H4 (cell line): Measurements from ENCODE around the gene BACE1. TPM values are rescaled to one million over a fixed set of nuclear protein-coding genes. Genes with fewer than 3 reads are reported as not detected.
A peak's percentile ranks its signal among the peaks of the same experiment; 100 is the strongest.
"Not testable (repeated sequence)": the region's sequence is repeated elsewhere in the genome, so short reads cannot be mapped to it uniquely, and the experiment has no call there.

Experiments used
- DNase-seq: peaks from one replicate; pipeline ENCODE4 v3.0.0-alpha.2; 2015; ENCODE audit warnings: low spot score
- total RNA-seq: library from RNA; depleted of rRNA; stranded (reverse); fragments of >200 nt; shearing (Covaris generic); gene quantifications from 2 replicates; pipeline ENCODE4 v1.2.3, GENCODE V29; 2014; rRNA removed

The BACE1 gene
- total RNA-seq: 18.6 and 24.4 TPM in 2 replicates

DNA sequence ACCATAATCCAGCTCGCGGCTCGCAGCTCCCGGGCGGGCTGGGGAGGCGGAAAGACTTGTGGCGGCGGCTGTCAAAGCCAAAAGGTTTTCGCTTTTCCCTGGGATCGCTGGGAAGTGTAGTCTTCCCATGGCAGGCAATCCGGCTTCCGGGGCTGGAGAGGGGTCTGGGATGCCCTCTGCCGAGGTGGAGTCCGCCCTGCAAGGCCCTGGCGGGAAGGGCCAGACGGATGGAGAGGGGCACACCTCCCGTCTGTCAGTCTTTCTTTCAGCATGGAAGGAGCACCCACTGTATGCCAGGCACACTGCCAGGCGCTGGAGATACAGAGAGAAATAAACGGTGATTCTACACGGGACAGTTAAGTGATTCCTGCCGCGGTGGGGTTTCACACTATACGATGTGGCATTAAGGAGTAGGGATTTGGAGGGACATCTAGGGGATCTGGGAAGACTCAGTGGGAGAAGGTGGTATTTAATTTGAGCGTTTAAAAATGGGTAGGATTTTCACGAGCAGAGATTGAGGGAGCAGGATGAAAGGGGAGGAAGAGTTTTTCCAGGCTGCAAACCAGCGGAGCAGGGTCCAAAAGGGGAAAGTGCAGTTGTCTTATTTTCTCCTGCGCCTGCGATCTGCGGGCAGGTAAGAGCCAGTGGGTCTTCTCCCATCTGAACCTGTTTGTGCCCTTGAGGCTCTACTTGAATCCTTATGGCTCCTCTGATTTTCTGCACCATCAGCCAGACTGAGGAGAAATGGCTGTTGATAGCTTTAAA lies at the start of gene BACE1:
Gene BACE1 (minus strand): TSS at position 60 of the 765 bp plus-strand sequence. CDS start 461 bp downstream, outside the sequence.
- peak; percentile 80 for DNase-seq

DNA sequence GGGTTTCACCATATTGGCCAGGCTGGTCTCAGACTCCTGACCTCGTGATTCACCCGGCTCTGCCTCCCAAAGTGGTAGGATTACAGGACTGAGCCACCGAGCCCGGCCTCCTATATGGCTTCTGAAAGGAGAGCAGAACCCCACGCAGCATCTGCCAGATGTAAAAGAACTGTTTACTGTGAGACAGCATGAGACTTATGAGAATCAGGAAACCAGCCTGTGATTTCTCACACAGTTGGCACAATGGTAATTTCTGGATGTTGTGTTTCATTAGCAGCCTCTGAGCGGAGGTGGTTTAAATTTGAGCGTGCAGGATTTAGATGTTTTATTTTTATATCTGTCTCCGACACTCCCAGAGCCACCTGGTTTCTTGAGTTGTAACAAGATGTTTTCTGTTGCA lies 45.4 kb upstream of the BACE1 start:
- no peak for DNase-seq

DNA sequence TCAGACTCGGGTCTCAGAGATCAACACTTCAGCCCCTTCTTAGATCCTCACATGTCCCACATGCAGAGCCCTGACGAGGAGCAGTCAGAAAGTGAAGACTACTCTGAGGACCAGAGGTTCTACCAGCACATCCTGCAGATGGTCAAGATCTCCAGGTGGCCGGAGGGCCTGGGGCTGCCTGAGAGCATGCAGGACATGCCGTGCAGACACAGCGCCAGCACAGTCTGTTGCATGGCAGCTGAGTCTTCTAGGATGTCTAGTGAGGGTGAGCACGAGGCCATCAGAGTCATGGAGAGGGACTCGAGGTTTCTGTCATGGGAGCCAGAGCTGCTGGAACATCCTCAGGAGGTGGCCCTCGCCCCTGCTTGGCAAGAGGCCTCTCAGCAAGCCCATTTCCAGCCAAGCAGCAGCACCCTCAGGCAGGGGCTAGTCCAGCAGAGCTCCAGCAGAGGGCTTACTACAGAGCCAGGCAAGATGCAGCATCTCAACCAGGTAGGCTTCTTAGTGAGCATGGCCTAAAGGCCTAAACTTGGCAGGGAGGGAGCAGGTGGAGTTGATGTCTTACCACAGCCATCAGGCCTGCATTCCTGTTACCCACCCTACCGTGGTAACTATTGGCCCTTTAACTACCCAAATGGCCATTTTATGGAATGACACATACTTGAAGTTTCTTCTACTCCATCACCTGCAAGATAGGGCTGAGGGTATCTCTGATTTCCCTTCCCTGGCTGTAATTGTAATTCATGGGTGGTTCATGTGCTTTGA lies 40.3 kb upstream of the BACE1 start:
- no peak for DNase-seq

DNA sequence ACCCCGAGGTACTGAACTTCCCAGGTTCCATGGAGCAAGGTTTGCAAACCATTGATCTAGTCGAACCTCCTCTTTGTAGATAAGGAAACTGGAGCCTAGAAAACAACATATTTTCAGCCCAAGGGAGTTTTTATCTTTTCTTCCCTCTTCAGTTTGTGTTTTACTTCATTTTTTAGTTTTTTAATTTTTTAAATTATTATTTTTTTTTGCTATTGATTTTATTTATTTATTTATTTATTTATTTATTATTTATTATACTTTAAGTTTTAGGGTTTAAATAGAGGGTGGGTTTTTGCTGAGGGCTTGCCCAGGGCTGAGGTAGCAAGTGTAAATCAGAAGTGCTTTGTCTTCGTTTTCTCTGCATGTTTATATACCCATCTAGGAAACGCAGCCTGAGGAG lies 38.5 kb upstream of the BACE1 start:
- DNase-seq: no peak

DNA sequence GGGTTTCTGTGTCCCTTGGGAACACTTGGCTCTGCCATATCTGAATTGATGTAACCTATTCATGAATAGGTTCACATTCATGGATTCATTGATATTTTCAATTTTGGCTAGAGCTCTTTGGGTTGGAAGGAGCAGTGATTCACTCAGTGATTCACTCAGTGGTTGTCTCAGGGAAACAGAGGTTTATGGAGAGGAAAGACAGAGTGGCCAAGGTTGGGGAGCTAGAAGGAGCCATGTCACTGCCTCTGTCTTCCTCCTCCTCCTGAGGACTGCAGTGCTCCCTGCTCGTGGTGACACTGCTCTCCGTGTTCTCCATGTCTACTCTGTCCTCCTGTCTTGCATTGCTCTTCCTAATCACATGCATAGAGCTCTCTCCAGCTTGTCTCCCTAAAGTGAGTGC lies 29.0 kb upstream of the BACE1 start:
- DNase-seq: no peak

DNA sequence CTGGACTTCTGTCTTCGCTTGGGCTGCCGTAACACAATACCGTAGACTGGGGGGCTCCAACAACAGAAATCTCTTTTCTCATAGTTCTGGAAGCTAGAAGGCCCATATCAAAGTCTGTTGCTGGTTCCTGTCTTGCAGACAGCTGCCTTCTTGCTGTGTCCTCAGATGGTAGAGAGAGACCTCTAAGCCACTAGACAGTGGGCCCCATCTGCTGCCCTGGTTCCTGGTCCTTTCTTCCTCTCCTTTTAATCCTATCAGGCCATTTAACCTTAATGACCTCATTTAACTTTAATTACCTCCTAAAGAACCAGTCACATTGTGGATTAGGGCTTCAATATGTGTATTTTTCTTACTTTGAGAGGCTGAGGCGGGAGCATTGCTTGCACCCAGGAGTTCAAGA lies 21.0 kb upstream of the BACE1 start:
- no peak for DNase-seq

DNA sequence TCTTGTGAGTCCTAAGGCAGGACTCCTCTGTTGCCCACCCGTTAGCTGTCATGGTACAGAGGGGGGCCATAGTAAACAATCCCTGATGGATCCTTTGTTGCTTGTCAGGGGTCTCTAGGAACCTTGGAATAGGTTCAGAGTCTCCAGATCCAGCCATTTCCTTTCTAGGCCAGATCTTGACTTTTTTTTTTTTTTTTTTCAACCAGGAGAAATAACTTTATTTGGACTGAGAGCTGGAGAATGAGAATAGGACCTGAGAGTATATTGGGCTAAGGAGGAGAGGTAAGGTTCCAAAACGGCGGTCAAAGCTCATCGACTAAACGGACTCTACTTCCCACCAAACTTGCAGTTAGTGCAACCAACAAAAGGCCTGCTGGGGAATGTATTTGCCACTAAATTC lies 19.3 kb upstream of the BACE1 start:
- DNase-seq: no peak

DNA sequence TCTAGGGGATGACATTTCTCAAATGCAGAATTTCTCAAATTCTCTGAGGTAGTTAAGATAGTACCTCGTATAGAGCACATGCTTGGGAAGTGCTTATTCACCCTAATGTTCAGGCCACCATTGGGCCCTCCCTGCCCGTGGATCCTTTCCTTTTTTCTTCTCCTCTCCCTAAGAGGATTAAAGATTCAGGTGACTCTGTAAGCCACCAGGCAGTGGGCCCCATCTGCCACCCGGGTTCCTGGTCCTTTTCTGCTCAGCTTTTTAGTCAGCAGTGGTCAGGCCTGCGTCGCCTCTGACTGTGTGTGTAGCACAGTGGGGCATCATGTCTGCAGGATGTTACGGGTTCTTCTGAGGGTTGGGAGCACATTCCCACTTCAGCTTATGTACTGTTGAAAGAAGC lies 18.8 kb upstream of the BACE1 start:
- no peak for DNase-seq

DNA sequence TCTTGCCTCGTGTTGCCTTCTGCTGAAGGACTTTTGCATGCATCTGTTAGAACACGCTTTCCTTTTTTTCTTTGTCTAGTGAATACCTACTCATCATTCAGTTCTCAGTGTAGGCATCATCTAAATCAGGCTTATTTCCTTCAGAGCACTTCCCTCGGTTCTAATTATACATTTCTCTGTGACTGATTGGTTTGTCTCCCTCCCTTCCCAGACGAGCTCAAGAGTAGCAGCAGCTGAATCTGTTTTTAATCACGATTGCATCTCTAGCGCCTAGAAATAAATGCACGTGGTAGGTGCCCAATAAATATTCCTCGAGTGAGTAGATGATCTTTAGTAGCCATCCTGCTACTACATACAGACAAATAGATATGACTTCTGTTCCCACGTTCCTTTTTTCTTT lies 17.9 kb upstream of the BACE1 start:
- DNase-seq: no peak

DNA sequence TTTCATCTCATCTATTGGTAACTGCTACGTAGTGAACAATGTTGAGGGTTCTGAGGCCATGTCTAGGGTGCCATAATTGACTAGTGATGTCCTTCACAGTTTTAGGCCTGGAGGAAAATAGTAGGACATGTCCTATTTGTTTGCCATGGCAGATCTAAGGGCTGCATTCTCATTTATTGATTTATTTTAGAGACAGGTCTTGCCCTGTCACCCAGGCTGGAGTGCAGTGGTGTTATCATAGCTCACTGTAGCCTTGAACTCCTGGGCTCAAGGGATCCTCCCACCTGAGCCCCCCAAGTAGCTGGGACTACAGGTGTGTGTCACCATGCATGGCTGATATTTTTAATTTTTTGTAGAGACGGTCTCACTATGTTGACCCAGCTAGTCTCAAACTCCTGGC lies 16.8 kb upstream of the BACE1 start:
- DNase-seq: no peak

DNA sequence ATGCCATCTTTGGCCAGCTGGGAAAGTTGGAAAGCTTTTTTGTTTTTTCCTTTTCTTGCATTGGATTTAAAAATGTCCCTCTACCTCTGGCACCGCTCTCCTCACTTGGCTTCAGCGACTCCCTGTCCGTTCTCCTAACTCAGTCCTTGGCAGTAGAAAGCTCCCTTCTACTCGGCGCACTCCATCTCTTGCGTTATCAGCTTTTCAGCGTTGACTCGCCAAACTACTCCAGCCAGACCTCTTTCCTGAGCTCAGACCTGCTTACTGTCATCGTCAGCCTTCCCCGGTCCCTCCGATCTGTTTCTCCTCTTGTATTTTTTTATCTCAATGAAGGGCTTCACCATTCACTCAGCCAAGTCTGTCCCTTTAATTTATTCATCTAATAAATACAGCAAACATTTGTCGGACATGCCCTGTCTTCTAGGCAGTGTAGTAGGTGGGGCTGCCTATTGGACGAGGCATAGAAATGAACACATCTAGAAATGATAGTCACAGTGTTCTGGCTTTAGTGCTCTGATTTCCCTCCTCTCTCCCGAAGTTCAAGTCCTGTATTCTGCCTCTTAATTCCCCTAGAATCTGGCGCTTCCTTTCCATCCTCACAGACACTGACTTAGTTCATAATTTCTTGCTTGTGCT lies 12.4 kb upstream of the BACE1 start:
- no peak for DNase-seq

DNA sequence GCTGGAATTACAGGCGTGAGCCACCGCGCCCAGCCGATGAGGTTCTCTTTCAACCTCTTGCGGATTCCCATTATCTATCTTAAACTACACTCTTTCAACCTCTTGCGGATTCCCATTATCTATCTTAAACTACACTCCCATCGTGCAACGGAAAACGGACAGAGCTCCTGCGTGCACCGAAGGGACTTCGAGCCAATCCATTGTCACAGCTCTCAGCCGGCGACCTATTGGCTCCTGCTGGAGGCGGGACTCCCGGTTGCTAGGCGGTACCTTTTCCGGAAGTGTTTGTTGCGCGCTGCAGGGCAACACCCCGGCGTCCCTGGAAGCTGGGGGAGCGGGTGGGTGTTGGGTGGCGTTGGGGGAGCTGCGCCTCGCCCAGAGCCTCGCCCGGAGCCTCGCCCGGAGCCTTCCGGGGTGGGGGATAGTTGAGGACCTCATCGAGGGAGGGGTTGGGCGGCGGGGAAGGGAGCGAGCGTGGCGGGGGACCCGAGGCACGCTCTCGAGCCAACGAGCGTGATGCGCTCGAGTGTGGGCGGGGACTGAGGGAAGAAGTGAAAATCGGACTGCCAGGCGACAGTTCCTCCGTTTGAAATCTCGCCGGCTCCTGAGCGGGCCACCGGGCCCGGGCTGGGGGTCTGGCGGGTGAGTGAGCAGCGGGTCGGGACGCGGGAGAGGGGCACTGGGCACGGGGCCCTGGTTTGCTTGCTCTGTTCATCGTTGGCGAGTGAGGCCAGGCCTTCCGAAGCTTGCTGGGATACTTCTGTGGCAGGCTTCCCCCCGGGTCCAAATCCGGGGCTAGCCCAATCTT lies 11.7 kb upstream of the BACE1 start, which contains the start of gene CEP164:
Gene CEP164 (plus strand): TSS at position 288 of the 808 bp plus-strand sequence. CDS start 10,733 bp downstream, outside the sequence.
- peak; percentile 95 for DNase-seq

DNA sequence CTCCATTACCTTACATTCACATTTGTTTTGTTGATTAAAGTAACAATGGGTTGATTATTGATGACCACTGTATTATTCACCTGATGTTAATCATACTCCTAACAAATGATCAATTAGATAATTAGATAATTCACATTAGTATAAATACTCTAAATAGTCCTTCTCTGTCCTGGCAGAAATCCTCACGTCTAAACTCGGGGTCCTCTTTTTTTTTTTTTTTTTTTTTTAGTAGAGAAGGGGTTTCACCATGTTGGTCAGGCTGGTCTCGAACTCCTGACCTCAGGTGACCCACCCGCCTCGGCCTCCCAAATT lies 11.2 kb upstream of the BACE1 start:
- DNase-seq: not testable (repeated sequence)

DNA sequence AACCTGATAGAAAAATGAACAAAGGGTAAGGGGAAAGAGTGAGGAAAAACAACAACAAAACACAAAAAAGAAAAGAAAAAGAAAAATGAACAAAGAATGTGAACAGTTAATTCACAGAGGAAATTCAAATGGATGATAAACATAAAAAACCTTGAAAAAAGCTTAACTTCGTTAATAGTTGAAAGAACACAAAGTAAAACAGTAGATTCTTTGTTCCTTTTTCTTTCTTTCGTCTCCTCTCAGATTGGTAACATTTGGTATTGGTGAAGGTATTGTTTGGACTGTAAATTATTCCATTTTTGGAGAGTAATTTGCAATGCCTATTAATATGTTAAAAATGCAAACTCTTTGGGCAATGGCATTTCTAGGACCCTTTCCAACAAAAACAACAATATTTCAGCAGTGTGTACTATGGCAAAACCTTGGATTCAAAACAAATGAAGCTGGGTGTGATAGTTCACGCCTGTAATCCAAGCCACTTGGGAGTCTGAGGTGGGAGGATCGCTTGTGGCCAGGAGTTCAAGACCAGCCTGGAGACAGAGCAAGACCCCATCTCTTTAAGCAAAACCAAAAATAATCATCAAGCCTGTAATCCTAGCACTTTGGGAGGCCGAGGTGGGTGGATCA lies 3.3 kb upstream of the BACE1 start:
- no peak for DNase-seq

DNA sequence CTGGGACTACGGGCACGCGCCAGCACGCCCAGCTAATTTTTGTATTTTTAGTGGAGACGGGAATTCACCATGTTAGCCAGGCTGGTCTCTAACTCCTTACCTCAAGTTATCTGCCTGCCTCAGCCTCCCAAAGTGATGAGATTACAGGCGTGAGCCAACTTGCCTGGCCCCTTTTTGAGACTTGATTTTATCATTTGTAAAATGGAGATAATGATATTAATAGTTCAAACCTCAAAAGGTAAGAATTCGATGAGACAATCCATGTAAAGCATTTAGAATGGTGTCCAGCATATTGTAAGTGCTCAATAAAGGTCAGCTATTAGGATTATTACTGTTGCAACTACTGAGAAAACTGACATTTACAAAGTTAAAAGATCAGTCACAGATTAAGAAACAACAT lies 2.7 kb upstream of the BACE1 start:
- no peak for DNase-seq

DNA sequence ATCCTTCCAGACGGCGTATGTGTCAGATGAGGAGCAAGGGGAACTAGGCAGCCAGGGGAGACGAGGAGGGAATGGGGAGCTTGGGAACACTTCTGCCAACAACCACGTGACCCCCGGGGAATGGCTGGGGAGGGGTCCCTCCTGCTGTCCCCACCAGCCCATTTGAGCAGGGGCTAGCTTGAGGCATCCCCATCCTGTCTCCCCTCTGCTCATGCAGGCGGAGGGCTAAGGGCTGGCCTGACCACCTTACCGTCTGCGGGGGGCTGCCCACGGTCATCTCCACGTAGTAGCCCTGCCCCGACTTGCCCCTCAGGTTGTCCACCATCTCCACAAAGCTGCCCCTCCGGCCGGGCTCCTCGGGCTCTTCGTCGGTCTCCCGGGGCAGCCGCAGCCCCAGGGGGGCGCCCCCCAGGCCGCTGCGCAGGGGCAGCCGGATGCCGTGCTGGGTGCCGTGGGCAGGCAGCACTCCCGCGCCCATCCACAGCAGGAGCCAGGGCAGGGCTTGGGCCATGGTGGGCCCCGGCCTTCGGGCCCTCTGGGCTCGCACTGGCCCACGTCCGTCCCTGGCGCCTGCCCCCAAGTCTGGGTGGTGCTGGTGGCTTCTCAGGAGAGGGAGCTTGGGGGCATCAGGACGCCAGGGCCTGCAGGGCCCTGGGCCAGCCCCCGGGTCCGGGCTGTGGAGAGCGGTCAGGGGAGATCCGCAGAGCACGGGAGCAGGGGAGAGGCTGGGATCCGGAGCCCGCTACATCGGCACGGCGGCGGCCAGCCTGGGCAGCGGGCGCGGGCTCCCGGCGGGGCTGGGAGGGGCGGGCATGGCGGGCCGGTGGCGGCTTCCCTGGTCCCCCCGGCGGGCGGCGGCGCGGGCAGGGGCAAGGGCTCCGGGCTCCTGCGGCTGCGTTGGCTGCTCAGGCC lies 515 bp downstream of the BACE1 start:
- no peak for DNase-seq

DNA sequence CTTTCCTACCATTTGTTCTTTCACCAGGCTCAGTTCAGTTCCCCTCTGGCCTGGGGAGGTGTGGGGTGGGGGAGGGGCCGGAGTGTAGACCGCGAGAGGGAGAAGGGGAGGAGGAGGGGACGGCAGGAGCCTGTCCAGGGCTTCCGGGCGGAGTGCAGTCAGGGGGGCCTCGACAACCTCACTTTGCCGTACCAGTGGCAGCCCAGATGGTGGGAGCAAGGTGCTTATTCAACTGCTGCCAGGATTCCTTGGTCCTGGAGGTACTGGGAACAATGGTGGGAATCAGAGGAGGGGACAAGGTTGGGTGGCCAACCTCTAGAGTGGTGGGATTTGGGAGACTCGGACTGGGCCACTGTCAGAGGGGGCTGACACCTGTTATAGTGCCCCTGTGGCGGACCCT lies 1.2 kb downstream of the BACE1 start:
- DNase-seq: no peak

DNA sequence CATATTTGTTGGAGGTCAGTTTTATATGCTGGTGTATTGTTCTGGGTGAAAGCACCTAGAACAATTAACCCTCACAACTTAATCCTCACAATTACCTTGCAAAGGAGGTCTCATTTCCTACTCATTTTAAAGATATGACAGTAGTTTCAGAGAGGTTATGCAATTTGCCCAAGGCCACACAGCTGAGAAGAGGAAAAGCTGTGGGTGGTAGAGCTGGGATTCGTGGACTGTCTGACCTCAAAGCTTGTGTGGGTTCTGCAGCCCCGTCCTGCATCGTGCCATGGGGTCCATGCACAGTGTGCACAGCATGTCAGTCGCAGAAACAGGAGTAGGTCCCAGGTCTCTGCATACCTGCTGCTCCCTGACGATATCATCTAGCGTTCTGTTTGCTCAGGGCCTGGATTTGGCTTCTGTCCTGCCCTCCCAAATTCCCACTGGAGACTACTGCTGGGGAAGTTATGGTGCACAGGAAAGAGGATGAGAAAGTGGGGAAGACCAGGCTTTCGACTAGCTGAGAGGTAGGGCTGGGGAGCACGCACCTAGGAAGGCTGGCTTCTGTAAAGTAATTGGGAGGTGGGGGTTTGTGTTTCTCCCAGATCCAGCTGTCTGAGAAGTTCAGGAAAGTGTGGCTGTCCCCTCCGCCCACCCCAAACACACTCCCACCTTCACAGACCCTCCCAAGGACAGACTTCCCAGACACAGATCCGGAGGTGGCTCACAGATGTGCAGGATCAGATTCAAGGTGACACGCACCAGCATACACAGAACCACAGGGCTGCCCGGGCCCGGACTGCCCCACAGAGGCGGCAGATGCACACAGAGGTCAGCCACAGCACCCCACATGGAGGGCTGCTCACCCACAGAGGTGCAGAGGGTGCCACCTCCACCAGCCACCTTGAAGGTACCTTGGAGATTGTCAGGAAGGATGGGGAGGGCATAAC lies 2.0 kb downstream of the BACE1 start:
- DNase-seq: no peak

DNA sequence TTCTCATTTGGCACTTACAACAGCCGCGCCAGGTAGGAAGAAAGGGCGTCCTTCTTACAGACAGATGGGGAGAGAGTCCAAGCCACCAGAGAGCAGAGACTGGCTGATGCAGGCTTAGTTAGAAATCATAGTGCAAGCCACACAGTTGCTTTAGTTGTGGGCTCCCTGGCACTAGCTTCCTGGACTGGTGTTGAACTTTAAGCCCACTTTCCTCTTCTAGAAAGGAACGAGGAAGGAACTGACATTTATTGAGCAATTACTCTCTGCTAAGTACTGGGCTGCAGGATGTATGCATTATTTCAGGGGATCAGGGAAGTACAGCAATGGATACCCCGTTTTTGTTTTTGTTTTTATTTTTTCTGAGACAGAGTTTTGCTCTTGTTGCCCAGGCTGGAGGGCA lies 3.0 kb downstream of the BACE1 start:
- no peak for DNase-seq
